ENCODE data around the gene PLEKHH1.
"Not testable (repeated sequence)": the region's sequence is repeated elsewhere in the genome, so short reads cannot be mapped to it uniquely, and the experiment has no call there.

PLEKHH1 gene

DNA sequence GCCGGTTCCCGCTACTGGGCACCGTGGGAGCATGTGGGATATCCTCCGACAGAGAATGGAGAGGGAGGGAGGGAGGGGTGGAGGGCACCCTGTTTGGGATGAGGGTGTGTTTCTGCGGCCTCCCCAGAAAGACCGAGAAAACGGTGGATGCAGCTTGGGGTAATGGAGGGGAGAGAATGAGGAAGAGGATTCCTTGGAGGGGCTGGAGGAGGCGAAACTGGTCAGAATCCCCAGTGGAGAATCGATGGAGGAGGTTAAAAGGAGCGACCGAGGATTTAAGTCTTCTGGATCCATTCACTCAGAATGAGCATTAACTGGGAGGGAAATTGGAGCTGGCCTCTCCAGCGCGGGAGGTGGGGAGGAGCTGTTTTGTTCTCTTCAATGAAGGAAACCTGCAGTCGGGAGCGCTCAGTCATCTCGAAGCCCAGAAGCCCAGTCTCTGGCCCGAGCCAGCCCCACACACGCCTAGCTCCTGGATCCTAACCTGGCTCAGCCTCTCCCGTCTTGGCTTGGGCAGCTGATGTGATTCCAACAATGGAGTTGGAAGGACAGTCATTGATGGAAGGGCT, 87.2 kb downstream of the PLEKHH1 start:
- in situ Hi-C loops (cut with MboI; ENCODE audit: low sequenced_read_pairs) = no loop called here

DNA sequence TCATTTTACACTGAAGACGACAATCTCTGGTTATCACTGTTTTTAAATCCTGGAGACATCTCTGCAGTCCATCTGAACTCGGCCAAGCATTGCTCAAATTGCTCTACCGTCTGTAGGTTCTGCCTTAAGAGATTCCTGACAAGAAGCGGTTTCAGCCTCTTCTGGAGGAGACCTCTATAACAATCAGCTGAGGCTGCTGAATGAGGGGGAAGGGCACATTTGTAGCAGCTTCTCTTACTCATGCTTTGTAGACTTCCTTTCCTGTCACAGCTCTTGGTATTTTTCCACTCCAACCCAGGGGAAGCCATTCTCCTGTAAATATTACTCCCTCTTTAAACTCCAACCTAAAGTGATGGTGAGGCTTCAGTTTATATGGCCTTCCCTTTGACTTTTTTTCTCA, 89.6 kb downstream of the PLEKHH1 start:
- in situ Hi-C loops (cut with MboI; ENCODE audit: low sequenced_read_pairs) = no loop called here

DNA sequence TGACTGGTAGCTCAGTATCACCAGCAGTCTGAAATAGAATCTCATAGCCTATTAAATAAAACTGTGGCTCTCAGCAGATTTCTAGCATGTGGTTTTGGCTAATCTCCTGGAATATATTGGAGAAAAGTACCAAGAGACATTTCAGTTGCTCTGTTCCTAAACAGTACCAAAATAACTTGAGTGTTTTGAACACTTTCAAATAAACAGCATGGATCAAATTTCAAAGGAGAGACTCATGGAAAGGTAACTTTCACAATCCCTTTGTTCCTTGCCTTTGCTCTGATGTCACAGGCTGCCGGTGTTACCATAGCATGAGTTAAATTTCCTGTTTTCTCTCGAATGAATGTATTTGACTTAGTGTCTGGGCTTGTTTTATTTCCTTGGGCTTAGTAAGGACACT, 90.0 kb downstream of the PLEKHH1 start:
- in situ Hi-C loops (cut with MboI; ENCODE audit: low sequenced_read_pairs) = no loop called here

DNA sequence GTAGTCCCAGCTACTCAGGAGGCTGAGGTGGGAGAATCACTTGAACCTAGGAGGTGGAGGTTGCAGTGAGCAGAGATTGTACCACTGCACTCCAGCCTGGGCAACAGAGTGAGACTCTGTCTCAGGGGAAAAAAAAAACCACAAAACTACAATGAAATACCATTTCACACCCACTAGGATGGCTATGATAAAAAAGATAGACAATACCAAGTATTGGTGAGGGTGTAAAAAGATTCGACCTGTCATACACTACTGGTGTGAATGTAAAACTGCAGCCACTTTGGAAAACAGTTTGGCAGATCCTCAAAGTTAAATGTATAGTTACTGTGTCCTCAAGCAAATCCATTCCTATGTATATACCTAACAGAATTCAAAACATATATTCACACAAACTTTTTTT, 93.0 kb downstream of the PLEKHH1 start:
- in situ Hi-C loops (cut with MboI; ENCODE audit: low sequenced_read_pairs) = not testable (repeated sequence)

DNA sequence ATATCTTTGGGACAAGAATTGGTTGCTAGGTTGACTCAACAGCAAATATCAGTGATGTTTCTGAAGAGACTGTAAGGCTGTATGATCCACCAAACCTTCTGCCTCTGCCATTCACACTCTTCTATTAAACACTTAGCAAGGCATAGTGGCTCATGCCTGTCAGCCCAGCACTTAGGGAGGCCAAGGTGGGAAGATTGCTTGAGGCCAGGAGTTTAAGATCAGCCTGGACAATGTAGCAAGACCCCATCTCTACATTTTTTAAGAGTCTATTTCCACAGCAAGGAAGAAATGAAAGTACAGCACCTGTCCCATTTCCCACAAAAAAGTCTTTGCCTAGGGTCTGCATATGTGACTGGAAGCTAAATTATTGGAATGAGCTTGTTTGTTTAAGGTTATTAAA, 94.4 kb downstream of the PLEKHH1 start:
- in situ Hi-C loops (cut with MboI; ENCODE audit: low sequenced_read_pairs) = no loop called here

DNA sequence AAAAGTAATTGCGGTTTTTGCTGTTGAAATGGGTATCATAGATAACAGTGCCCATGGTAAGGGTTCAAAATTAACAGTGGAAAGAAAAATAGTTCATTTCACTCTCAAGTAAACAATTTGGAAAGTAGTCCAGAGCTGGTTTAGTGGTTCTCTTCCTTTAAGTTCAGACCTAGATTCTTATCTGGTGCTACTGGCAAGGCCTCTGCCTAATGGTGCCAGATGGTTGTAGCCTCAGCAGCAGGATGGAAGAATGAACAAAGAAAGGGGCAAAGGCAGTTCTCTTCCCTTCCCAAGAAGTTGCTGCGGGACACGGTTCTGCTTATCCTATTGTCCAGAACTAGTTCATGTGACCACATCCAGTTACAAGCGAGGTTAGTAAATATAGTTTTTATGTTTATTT, 97.1 kb downstream of the PLEKHH1 start:
- in situ Hi-C loops (cut with MboI; ENCODE audit: low sequenced_read_pairs) = no loop called here

DNA sequence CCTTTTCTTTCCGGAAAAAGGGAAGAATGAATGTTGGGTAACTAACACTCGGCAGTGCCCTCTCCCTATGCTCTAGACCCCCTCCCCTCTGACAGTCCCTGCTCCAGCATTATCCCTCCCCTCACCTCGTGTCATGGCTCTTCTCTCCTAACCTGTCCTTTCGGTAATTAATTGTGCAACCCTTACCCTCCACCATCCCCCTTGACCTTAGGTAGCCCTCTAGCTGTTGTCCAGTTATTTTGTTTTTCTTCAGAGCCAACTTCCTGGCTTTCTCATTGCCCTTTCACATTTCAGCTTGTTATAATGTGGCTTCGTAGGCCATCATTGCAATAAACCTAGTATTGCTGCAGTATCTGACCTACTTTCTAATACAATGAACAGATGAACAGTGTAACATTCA, 97.8 kb downstream of the PLEKHH1 start:
- in situ Hi-C loops (cut with MboI; ENCODE audit: low sequenced_read_pairs) = no loop called here

DNA sequence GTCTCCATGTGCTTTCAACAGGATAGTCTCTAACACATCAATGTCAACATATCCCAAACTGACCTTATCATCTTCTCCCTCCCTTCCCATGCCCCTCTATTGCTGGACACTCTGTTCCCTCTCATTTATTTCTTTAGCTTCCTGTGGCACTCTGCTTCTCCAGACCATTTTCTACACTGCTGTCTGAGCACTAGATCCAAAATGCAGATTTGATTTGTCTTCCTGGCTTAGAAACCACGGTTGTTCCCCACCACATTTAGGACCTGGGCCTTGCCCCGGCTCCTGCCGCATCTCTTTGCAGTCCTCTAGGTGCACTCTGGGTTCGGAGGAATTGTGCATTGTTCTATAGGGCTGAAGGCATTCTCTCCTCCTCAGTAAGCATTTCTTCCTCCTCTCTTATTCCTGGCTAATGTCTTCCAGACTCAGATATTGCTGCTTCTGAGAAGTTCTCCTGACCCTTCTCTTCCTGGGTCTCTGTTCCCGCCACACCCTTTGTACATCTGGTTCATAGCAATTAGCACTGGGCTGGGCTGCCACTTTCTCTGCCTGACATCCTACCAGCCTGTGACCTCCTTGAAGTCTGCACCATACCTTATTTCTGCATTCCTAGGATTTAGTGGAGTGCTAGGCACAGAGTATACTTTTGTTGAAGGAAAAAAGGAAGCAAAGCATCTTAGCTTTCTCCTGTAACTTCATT, 100.5 kb downstream of the PLEKHH1 start:
- in situ Hi-C loops (cut with MboI; ENCODE audit: low sequenced_read_pairs) = no loop called here

DNA sequence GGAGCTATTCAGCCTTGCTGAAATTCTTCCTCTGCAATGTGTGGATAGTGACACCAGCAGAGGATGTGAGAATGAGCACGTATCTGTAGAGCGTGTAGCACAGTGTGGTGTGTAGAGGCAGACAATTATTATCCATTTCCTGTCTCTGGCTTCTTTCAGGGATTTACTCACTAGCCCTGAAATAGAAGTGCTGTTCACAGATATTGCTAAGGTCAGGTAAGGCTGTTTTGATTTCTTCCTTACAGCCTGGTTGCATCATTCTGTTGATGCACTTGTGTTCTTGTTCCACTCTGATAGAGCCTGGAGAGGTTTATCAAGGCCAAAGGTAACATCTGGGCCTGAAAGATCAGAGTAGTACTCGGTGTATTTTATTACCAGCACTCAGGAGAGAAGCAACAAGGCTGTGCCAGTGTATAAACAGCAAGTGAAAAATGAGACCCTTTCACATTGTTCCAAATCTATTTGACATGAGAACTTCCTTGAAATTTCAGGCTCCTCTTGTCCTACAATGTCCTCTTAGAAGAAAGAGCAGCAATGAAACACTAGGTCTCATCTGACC, 103.3 kb downstream of the PLEKHH1 start:
- in situ Hi-C loops (cut with MboI; ENCODE audit: low sequenced_read_pairs) = no loop called here

DNA sequence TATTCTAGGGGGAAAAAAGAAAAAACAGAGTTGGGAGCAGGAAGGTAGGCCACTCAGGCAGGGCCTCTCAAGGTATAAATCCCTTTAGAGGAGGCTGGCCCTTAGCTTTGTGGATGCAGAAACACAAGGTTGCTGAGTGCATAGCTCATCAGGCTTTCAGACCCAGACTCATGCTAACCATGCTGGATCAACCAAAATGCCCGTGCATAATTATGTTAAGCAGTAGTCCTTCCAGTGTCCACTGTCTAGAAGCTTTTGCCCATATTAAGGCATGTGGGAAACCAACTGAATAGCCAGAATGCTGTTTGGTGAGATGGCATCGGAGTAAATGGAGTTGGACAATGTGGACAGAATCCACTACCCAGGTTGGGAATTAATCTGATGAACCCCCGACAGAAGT, 105.6 kb downstream of the PLEKHH1 start:
- in situ Hi-C loops (cut with MboI; ENCODE audit: low sequenced_read_pairs) = no loop called here

All from hTERT RPE-1 (cell line).